Activated T-cell treated with anti-CD3 and anti-CD28 coated beads, Interleukin-2, amount 50 U/mL, for 4 hours (primary cell): Measurements from ENCODE around the gene MANF. TPM values are rescaled to one million over a fixed set of nuclear protein-coding genes. Genes with fewer than 3 reads are reported as not detected.

Source experiments
- ATAC-seq, 2 donors: fragments of 200-7000 bp; cut with Tn5 transposase; one replicate each; pipeline ENCODE4 v1.10.0; 2021
- DNase-seq: peaks from one replicate; pipeline ENCODE4 v3.0.0-alpha.2; 2020
- H3K27me3 Mint-ChIP-seq: one replicate; pipeline ENCODE4 v1.8.0; 2021; ENCODE audit warnings: low read depth, mixed read lengths
- H3K36me3 Mint-ChIP-seq: one replicate; pipeline ENCODE4 v1.8.0; 2022; ENCODE audit warnings: mixed read lengths; ENCODE audit not compliant: insufficient read depth
- H3K4me1 Mint-ChIP-seq: one replicate; pipeline ENCODE4 v1.8.0; 2021; ENCODE audit warnings: low read depth, mixed read lengths
- H3K4me3 Mint-ChIP-seq: one replicate; pipeline ENCODE4 v1.8.0; 2021; ENCODE audit warnings: mild to moderate bottlenecking, moderate library complexity, mixed read lengths
- H3K9me3 Mint-ChIP-seq: one replicate; pipeline ENCODE4 v1.8.0; 2021; ENCODE audit warnings: mixed read lengths
- total RNA-seq, 3 donors: library from RNA; stranded (reverse); gene quantifications; one replicate each; pipeline ENCODE4 v1.2.1, GENCODE V29; 2021

Gene MANF
- total RNA-seq, 3 donors from 2014 or later, result 226 to 237 (median 236) TPM

GRCh38 chr3:51391075-51391565 lies 6.0 kb downstream of the MANF start, which contains the start of gene RBM15B:
TSS of gene RBM15B (plus strand) at chr3:51391285. CDS start at chr3:51391400, 115 bp downstream.
- Mint-ChIP-seq H3K36me3 (peaks cover 38% of the 10 kb centered on the region), H3K4me1 (peaks cover 69% of the 10 kb centered on the region), H3K27me3 (no peaks in the 10 kb centered on the region), H3K9me3 (no peaks in the 10 kb centered on the region), H3K4me3 (peak within 1 kb of the TSS; percentile 88)
- DNase-seq (peak; percentile 97), ATAC-seq (peak; percentile 91 to 94)

- peak; percentile 10 to 25 for ATAC-seq
- Mint-ChIP-seq H3K9me3 (no peaks in the 10 kb centered on the region), H3K4me1 (peaks cover 69% of the 10 kb centered on the region), H3K36me3 (peaks cover 37% of the 10 kb centered on the region), H3K27me3 (no peaks in the 10 kb centered on the region), H3K4me3 (peak overlapping the region; percentile 88)
- peak; percentile 43 for DNase-seq
These were observed 6.7 kb downstream of the MANF start for GRCh38 chr3:51391566-51392354.

- no peaks in the 10 kb centered on the region for H3K9me3 Mint-ChIP-seq
- peaks cover 69% of the 10 kb centered on the region for H3K4me1 Mint-ChIP-seq
- peaks cover 36% of the 10 kb centered on the region for H3K36me3 Mint-ChIP-seq
- no peak for DNase-seq
- no peaks in the 10 kb centered on the region for H3K27me3 Mint-ChIP-seq
- ATAC-seq, result no peak
- peak overlapping the region; percentile 88 for H3K4me3 Mint-ChIP-seq
These were observed 7.5 kb downstream of the MANF start for GRCh38 chr3:51392355-51393133.

GRCh38 chr3:51393134-51393495 lies 8.0 kb downstream of the MANF start:
- DNase-seq (no peak), ATAC-seq (no peak)
- no peaks in the 10 kb centered on the region for H3K9me3 Mint-ChIP-seq
- H3K36me3 Mint-ChIP-seq, result peaks cover 31% of the 10 kb centered on the region
- peaks cover 64% of the 10 kb centered on the region for H3K4me1 Mint-ChIP-seq
- H3K27me3 Mint-ChIP-seq, result no peaks in the 10 kb centered on the region
- peak overlapping the region; percentile 88 for H3K4me3 Mint-ChIP-seq

- H3K4me1 Mint-ChIP-seq, result peaks cover 62% of the 10 kb centered on the region
- peak overlapping the region; percentile 68 for H3K4me3 Mint-ChIP-seq
- H3K36me3 Mint-ChIP-seq, result peaks cover 28% of the 10 kb centered on the region
- H3K27me3 Mint-ChIP-seq, result no peaks in the 10 kb centered on the region
- DNase-seq, result no peak
- no peak for ATAC-seq
- H3K9me3 Mint-ChIP-seq, result no peaks in the 10 kb centered on the region
These were observed 8.5 kb downstream of the MANF start for GRCh38 chr3:51393564-51393963.

- Mint-ChIP-seq H3K36me3 (peaks cover 23% of the 10 kb centered on the region), H3K4me1 (peaks cover 55% of the 10 kb centered on the region), H3K9me3 (no peaks in the 10 kb centered on the region)
These were observed 9.4 kb downstream of the MANF start for GRCh38 chr3:51394541-51394940.

GRCh38 chr3:51395493-51396213 lies 10.6 kb downstream of the MANF start:
- DNase-seq, result no peak

More at GRCh38 chr3:51394541-51394940, 9.4 kb downstream of the MANF start:
- Mint-ChIP-seq H3K27me3 (no peaks in the 10 kb centered on the region), H3K4me3 (peak overlapping the region; percentile 68)
- DNase-seq, result no peak
- ATAC-seq, result no peak

GRCh38 chr3:51396401-51396800 lies 11.3 kb downstream of the MANF start:
- H3K27me3 Mint-ChIP-seq, result no peaks in the 10 kb centered on the region
- peak overlapping the region; percentile 53 for H3K4me3 Mint-ChIP-seq
- DNase-seq (no peak), ATAC-seq (no peak)
- H3K9me3 Mint-ChIP-seq, result no peaks in the 10 kb centered on the region
- H3K36me3 Mint-ChIP-seq, result peaks cover 26% of the 10 kb centered on the region
- peaks cover 46% of the 10 kb centered on the region for H3K4me1 Mint-ChIP-seq

More at GRCh38 chr3:51395493-51396213, 10.6 kb downstream of the MANF start:
- no peaks in the 10 kb centered on the region for H3K9me3 Mint-ChIP-seq
- no peak for ATAC-seq
- no peaks in the 10 kb centered on the region for H3K27me3 Mint-ChIP-seq
- H3K4me3 Mint-ChIP-seq, result peak overlapping the region; percentile 45
- peaks cover 48% of the 10 kb centered on the region for H3K4me1 Mint-ChIP-seq
- peaks cover 25% of the 10 kb centered on the region for H3K36me3 Mint-ChIP-seq

- ATAC-seq (no peak), DNase-seq (no peak)
- Mint-ChIP-seq H3K9me3 (no peaks in the 10 kb centered on the region), H3K36me3 (peaks cover 28% of the 10 kb centered on the region), H3K27me3 (no peaks in the 10 kb centered on the region), H3K4me1 (peaks cover 44% of the 10 kb centered on the region), H3K4me3 (no peak overlapping the region)
These were observed 12.3 kb downstream of the MANF start for GRCh38 chr3:51397392-51397791.

- no peaks in the 10 kb centered on the region for H3K27me3 Mint-ChIP-seq
- peaks cover 28% of the 10 kb centered on the region for H3K36me3 Mint-ChIP-seq
- H3K4me1 Mint-ChIP-seq, result peaks cover 38% of the 10 kb centered on the region
- H3K9me3 Mint-ChIP-seq, result no peaks in the 10 kb centered on the region
- no peak for DNase-seq
- ATAC-seq, result no peak
- H3K4me3 Mint-ChIP-seq, result no peak overlapping the region
These were observed 13.7 kb downstream of the MANF start for GRCh38 chr3:51398595-51399310.

GRCh38 chr3:51400166-51400565 lies 15.1 kb downstream of the MANF start:
- H3K4me1 Mint-ChIP-seq, result peaks cover 31% of the 10 kb centered on the region
- peaks cover 23% of the 10 kb centered on the region for H3K36me3 Mint-ChIP-seq
- ATAC-seq (no peak), DNase-seq (no peak)
- H3K4me3 Mint-ChIP-seq, result no peak overlapping the region
- H3K27me3 Mint-ChIP-seq, result no peaks in the 10 kb centered on the region
- no peaks in the 10 kb centered on the region for H3K9me3 Mint-ChIP-seq

GRCh38 chr3:51401735-51402134 lies 16.6 kb downstream of the MANF start:
- ATAC-seq, result no peak
- Mint-ChIP-seq H3K4me3 (no peak overlapping the region), H3K4me1 (peaks cover 24% of the 10 kb centered on the region), H3K9me3 (no peaks in the 10 kb centered on the region), H3K36me3 (peaks cover 22% of the 10 kb centered on the region), H3K27me3 (no peaks in the 10 kb centered on the region)
- DNase-seq, result no peak

GRCh38 chr3:51403675-51404074 lies 18.6 kb downstream of the MANF start:
- H3K9me3 Mint-ChIP-seq, result no peaks in the 10 kb centered on the region
- peaks cover 18% of the 10 kb centered on the region for H3K4me1 Mint-ChIP-seq
- ATAC-seq, result no peak

More at GRCh38 chr3:51403675-51404074, 18.6 kb downstream of the MANF start:
- Mint-ChIP-seq H3K36me3 (peaks cover 24% of the 10 kb centered on the region), H3K27me3 (no peaks in the 10 kb centered on the region), H3K4me3 (no peak overlapping the region)
- DNase-seq, result no peak
